GM19035 (cell line): ENCODE results near the gene LAMA1.
"Not testable (repeated sequence)": the region's sequence is repeated elsewhere in the genome, so short reads cannot be mapped to it uniquely, and the experiment has no call there.

Experiments
- ATAC-seq: cut with Tn5 transposase; IDR thresholded peaks from one replicate; pipeline ENCODE4 v1.9.1; 2021; ENCODE audit not compliant: unreplicated experiment

LAMA1 gene

DNA sequence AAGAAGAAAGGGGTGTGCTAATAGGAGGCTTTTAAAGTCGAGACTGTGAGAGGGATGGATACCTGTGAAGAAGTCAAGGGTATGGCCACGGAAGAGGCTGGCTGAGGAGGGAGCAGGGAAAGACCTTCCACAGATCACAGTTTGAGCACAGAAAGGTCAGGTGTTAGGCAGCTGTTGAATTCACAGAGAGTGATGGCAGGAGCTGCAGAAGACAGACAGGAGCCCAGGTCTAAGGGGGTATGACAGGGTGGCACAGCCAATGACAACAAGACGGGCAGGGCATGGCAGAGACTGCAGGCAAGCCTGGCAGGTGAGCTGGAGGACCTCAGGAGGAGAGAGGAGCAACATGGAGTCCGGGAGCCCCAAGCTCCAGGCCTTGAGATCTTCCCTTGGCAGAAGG is 163.1 kb downstream of the LAMA1 start:
- ATAC-seq: no peak

GRCh38 chr18:6951336-6952090 is 166.1 kb downstream of the LAMA1 start:
- no peak for ATAC-seq

DNA sequence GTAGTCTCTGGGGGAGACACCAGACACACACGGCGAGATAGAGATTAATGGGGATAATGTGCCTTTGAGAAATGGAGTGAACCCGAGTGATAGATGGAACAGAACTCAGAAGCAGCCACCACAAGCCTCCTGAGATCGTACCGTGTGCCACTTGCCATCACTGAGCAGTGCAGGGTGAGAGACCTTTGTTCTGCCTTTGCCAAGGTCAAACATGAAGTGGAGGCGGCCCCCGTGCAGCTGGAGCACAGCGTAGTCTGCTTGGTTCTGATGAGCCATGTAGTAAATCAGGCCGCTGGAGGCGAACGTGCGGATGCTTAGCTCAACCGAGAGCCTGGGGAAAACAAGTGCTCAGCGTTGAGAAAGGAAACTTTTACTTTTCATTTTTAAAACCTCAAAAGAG is 167.0 kb downstream of the LAMA1 start:
- ATAC-seq: no peak

DNA sequence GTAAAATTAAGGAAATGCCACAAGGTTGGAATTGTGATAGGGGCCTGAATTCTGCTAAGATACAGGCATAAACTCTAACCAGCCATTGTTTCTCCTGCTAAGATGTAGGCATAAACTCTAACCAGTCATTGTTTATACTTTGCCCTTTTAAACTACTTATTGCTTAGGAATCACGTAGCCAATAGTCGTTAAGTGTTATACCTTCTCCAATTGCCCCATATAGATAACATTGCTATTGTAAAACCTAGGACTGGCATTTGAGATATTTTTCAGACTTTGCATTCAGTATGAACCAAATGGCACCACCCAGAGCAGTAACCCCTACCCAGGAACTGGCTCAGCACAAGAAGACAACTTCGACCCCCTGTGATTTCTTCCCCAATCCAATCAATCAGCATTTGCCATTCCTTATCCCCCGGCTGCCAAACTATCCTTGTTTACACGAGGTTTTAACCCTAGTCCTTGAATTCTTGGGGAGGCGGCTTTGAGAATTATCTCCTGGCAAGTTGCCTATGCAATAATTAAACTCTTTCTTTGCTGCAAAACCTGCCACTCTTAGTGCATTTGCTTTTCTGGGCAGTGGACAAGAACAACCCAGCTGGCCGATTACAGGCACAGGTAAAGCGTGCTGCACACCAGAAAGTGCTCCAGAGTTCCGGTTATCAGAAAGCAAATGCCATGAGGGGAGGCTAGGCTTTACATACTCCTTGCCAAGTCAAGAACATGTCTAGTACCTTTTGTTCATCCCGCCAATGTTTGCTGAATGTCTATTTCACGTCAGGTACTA is 167.6 kb downstream of the LAMA1 start:
- ATAC-seq: no peak

DNA sequence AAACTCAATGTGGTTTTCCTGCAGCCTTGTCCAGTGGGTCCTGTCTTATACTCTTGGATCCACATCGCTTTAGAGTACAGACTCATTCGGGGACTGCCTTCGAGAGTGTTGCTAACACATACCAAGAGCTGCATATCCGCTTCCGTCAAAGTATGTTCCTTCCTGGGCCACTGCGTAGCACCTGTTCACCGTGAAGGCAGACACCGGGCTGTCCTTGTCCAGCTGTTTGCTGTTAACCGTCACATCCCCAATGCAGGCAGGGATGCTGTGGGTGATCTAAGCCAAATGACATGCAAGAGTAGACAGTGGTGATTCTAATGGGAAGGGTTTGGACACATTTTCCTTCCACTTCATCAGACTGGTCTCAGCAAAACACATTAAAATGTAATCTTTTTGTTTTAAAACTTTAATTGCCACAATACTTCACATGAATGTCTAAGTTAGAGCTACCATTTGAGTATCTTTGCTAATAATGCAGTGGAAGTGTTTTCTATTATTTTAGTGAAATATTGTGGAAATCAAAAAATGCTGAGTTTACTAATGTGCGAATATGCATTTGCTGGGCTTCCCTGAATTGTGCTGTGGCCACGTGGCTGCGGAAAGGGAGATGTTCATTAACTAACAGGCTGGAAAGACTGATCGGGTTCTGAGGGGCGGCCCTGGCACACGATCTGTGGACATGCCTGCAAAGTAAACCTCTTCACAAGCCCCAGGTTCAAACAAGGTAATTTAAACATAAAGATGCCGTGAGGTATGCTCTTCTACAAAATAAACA is 169.1 kb downstream of the LAMA1 start:
- no peak for ATAC-seq

- no peak for ATAC-seq
These were observed 170.1 kb downstream of the LAMA1 start for GRCh38 chr18:6947338-6948030.

- no peak for ATAC-seq
These were observed 174.5 kb downstream of the LAMA1 start for GRCh38 chr18:6943143-6943542.

GRCh38 chr18:6942742-6943141 is 174.9 kb downstream of the LAMA1 start:
- no peak for ATAC-seq

- ATAC-seq: no peak
These were observed 175.6 kb downstream of the LAMA1 start for GRCh38 chr18:6941996-6942395.

GRCh38 chr18:6940451-6940850 is 177.1 kb downstream of the LAMA1 start:
- ATAC-seq: no peak

DNA sequence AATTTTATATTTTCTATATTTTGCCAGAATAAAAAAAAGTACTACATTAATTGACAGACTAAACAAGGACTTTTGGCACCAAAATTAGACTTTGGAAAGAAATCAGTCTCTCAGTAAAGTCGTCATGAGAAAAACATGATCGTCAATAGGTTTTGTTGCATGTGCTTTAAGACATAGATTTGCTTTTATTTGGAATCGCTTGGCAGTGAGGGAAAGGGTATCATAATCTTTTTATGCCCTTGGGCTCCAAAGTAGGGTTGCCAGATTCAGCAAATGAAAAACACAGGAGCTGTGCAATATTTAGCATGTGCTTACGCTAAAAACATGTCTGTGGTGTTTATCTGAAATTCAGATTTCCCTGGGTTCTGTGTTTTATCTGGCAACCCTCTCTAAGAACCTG is 177.6 kb downstream of the LAMA1 start:
- no peak for ATAC-seq

- ATAC-seq: not testable (repeated sequence)
These were observed 179.2 kb downstream of the LAMA1 start for GRCh38 chr18:6938403-6938802.

- ATAC-seq: no peak
These were observed 179.6 kb downstream of the LAMA1 start for GRCh38 chr18:6938003-6938402.

DNA sequence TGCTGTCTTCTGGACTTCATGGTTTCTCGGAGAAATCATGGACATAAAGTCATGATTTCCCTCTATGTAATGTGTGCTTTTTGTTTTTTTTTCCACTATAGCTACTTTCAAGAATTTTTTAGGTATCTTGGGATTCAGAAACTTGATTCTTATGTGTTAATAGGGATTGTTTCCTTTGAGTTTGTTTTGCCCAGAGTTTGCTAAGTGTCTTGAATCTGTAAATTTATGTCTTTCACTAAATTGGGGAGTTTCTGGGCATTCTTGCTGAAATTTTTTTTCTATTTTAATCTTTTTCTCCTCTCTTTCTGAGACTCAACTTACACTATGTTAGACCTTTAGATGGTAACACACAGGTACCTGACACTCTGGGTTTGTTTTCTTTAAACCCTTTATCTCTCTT is 182.7 kb downstream of the LAMA1 start:
- ATAC-seq: no peak

GRCh38 chr18:6929370-6930102 is 188.1 kb downstream of the LAMA1 start:
- no peak for ATAC-seq

- ATAC-seq: no peak
These were observed 189.2 kb downstream of the LAMA1 start for GRCh38 chr18:6928359-6928758.

DNA sequence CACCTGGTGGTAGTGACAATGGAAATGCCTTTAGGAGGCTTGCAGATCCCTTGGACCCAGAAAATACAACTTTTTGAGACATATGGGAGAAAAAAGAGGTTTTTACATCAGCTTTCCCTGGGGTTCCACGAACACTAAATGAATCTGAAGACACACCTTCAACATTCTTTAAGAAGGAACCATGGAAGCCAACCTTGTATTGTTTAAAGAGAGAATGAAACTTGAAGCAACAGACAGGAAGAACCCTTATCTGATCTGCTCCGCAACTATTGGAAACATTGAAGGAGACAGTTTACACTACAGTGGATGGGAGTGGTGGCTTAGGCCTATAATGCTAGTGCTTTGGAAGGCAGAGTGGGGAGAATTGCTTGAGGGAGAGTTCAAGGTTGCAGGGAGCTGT is 190.4 kb downstream of the LAMA1 start:
- no peak for ATAC-seq

GRCh38 chr18:6923220-6923619 is 194.4 kb downstream of the LAMA1 start:
- ATAC-seq: no peak

DNA sequence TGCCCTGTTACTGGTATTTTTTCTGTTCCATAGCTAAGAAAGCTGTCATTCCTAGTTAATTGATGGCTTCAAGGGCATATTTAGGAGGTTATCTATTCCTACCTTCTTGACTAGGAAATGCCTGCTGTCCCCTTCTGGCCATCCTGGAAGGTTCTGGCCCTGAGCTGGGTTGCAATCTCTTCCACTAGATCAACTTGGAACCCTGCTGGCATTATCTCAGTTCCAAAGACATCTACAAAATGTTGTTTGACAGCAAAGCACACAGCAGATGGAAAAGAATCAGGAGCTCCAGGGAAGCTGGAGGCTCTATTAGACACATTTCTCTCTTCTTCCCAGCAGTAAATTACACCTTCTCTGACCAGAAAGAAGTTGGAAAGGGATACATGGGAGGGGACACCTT is 196.0 kb downstream of the LAMA1 start:
- ATAC-seq: no peak
